ENCODE data around the gene LYPD8. TPM values are rescaled to one million over a fixed set of nuclear protein-coding genes. Genes with fewer than 3 reads are reported as not detected.

Gene LYPD8
- total and polyA plus RNA-seq, 2 donors (not counting 1 experiment from before 2014, with no cell fraction given), result 0.17 TPM; not detected in 1

GRCh38 chr1:248756151-248756550, 592 bp upstream of the LYPD8 start:
- no peak for DNase-seq (ENCODE audit: low read depth in 2 of 2)
- no peaks in the 10 kb centered on the region for H3K4me1 ChIP-seq (ENCODE audit: control insufficient read depth, extremely low read depth, insufficient read depth, low read length)
- no peaks in the 10 kb centered on the region for H3K36me3 ChIP-seq (ENCODE audit: control insufficient read depth, insufficient read depth, low read length)
- no peak overlapping the region for H3K27ac ChIP-seq (ENCODE audit: insufficient read depth, low read length)
- no peak for TF ChIP-seq CTCF (conservative IDR thresholded peaks at IDR 0.05 in 1 of 2, IDR thresholded peaks at IDR 0.05 in 1 of 2; ENCODE audit: low read depth in 1 of 2, low read length in 2 of 2)
- TF ChIP-seq EZH2 (IDR thresholded peaks at IDR 0.05; ENCODE audit: low read length, missing control alignments), result no peak
- H2AFZ ChIP-seq (ENCODE audit: low read length), result no peak overlapping the region
- peaks cover 7% of the 10 kb centered on the region for H3K9me3 ChIP-seq (ENCODE audit: control insufficient read depth, insufficient read depth, low read depth, low read length)
- H3K4me3 ChIP-seq (replicated peaks in 1 of 4; ENCODE audit: control extremely low read depth in 1 of 4, insufficient read depth in 1 of 4, low read depth in 3 of 4, low read length in 4 of 4), result no peak overlapping the region
- no peaks in the 10 kb centered on the region for H4K20me1 ChIP-seq (ENCODE audit: control insufficient read depth, extremely low read depth, insufficient read depth, low read length)
- no peaks in the 10 kb centered on the region for H3K79me2 ChIP-seq (ENCODE audit: control insufficient read depth, insufficient read depth, low read length)
- no peaks in the 10 kb centered on the region for H3K27me3 ChIP-seq (ENCODE audit: control insufficient read depth, insufficient read depth, low read length)
- H3K4me2 ChIP-seq (ENCODE audit: extremely low read depth, insufficient read depth, low read length), result no peak overlapping the region
- H3K9ac ChIP-seq (ENCODE audit: insufficient read depth, low read length), result no peak overlapping the region

DNA sequence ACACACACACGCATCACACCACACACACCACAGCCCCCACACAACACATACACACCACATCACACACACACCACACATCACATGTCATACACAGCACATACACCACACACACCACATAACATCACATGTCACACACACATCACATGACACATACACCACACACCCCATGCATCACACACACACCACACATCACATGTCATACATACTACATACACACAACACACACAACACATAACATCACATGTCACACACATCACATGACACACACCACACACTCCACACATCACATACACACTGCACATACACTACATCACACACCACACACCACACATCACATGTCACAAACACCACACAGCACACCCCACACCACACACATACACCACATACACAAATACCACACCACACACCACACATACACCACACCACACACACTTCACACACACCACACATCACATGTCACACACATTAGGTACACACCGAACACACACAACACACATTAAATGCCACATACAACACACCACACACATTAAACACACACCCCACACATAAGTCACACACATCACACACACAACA, 1.8 kb downstream of the LYPD8 start:
- no peaks in the 10 kb centered on the region for H3K27me3 ChIP-seq (ENCODE audit: control insufficient read depth, insufficient read depth, low read length)
- no peaks in the 10 kb centered on the region for H3K4me1 ChIP-seq (ENCODE audit: control insufficient read depth, extremely low read depth, insufficient read depth, low read length)
- no peak overlapping the region for H3K27ac ChIP-seq (ENCODE audit: insufficient read depth, low read length)
- H2AFZ ChIP-seq (ENCODE audit: low read length), result no peak overlapping the region
- no peak for DNase-seq (ENCODE audit: low read depth in 2 of 2)
- H3K79me2 ChIP-seq (ENCODE audit: control insufficient read depth, insufficient read depth, low read length), result no peaks in the 10 kb centered on the region
- H3K36me3 ChIP-seq (ENCODE audit: control insufficient read depth, insufficient read depth, low read length), result no peaks in the 10 kb centered on the region
- H3K4me3 ChIP-seq (replicated peaks in 1 of 4; ENCODE audit: control extremely low read depth in 1 of 4, insufficient read depth in 1 of 4, low read depth in 3 of 4, low read length in 4 of 4), result no peak overlapping the region
- H3K9ac ChIP-seq (ENCODE audit: insufficient read depth, low read length), result no peak overlapping the region
- H4K20me1 ChIP-seq (ENCODE audit: control insufficient read depth, extremely low read depth, insufficient read depth, low read length), result no peaks in the 10 kb centered on the region
- H3K4me2 ChIP-seq (ENCODE audit: extremely low read depth, insufficient read depth, low read length), result no peak overlapping the region
- peaks cover 7% of the 10 kb centered on the region for H3K9me3 ChIP-seq (ENCODE audit: control insufficient read depth, insufficient read depth, low read depth, low read length)
- TF ChIP-seq CTCF (conservative IDR thresholded peaks at IDR 0.05 in 1 of 2, IDR thresholded peaks at IDR 0.05 in 1 of 2; ENCODE audit: low read depth in 1 of 2, low read length in 2 of 2), result no peak
- no peak for TF ChIP-seq EZH2 (IDR thresholded peaks at IDR 0.05; ENCODE audit: low read length, missing control alignments)

DNA sequence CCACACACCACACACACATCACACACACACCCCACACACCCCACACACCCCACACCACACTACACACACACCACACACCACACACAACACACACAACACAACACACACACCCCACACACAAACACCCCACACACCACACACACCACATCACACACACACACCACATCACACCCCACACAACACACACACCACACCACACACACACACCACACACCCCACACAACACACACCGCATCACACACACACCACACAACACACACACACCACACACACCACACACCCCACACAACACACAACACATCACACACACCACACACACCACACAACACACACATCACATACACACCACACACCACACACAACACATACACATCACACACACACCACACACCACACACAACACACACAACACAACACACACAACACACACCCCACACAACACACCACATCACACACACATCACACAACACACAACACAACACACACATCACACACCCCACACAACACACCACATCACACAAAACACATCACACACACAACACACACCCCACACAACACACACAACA, 2.4 kb downstream of the LYPD8 start:
- H3K27me3 ChIP-seq (ENCODE audit: control insufficient read depth, insufficient read depth, low read length), result no peaks in the 10 kb centered on the region
- H3K79me2 ChIP-seq (ENCODE audit: control insufficient read depth, insufficient read depth, low read length), result no peaks in the 10 kb centered on the region
- no peak overlapping the region for H2AFZ ChIP-seq (ENCODE audit: low read length)
- DNase-seq (ENCODE audit: low read depth in 2 of 2), result no peak
- peaks cover 7% of the 10 kb centered on the region for H3K9me3 ChIP-seq (ENCODE audit: control insufficient read depth, insufficient read depth, low read depth, low read length)
- no peak overlapping the region for H3K9ac ChIP-seq (ENCODE audit: insufficient read depth, low read length)
- H4K20me1 ChIP-seq (ENCODE audit: control insufficient read depth, extremely low read depth, insufficient read depth, low read length), result no peaks in the 10 kb centered on the region
- H3K27ac ChIP-seq (ENCODE audit: insufficient read depth, low read length), result no peak overlapping the region
- H3K4me1 ChIP-seq (ENCODE audit: control insufficient read depth, extremely low read depth, insufficient read depth, low read length), result no peaks in the 10 kb centered on the region
- TF ChIP-seq CTCF (conservative IDR thresholded peaks at IDR 0.05 in 1 of 2, IDR thresholded peaks at IDR 0.05 in 1 of 2; ENCODE audit: low read depth in 1 of 2, low read length in 2 of 2) (no peak), EZH2 (IDR thresholded peaks at IDR 0.05; ENCODE audit: low read length, missing control alignments) (no peak)
- no peaks in the 10 kb centered on the region for H3K36me3 ChIP-seq (ENCODE audit: control insufficient read depth, insufficient read depth, low read length)
- no peak overlapping the region for H3K4me3 ChIP-seq (replicated peaks in 1 of 4; ENCODE audit: control extremely low read depth in 1 of 4, insufficient read depth in 1 of 4, low read depth in 3 of 4, low read length in 4 of 4)
- no peak overlapping the region for H3K4me2 ChIP-seq (ENCODE audit: extremely low read depth, insufficient read depth, low read length)

Measured in fibroblast of lung (primary cell).